Left ventricle myocardium superior (tissue), 1 donor: ENCODE results near the gene C2orf92. TPM values are rescaled to one million over a fixed set of nuclear protein-coding genes. Genes with fewer than 3 reads are reported as not detected.
"Not testable (repeated sequence)": the region's sequence is repeated elsewhere in the genome, so short reads cannot be mapped to it uniquely, and the experiment has no call there.

Experiments used
- ATAC-seq: fragments of 200-7000 bp; cut with Tn5 transposase; one replicate; pipeline ENCODE4 v1.9.1; 2020; ENCODE audit warnings: mild to moderate bottlenecking, moderate library complexity
- DNase-seq: peaks from one replicate; pipeline ENCODE4 v3.0.0-alpha.2; 2020
- intact Hi-C: fragments of 100-400 bp; cut with micrococcal nuclease; formaldehyde crosslinking; loops from one replicate; pipeline ENCODE4 v1.11.0; 2022
- long read RNA-seq: library from polyadenylated mRNA; unstranded; transcript quantifications from one replicate; pipeline ENCODE4 v2.0.0, GENCODE V29; 2021
- total RNA-seq: library from RNA; stranded (reverse); fragmentation: NEBNext Ultra II Directional; extraction: Animal tissue kit (Norgen Biotek cat#: 25700); gene quantifications from one replicate; pipeline ENCODE4 v1.2.1, GENCODE V29; 2021
- donor health status: DM: no; HTN: yes; CAD: no; lungs with severe emphysema.

C2orf92 gene
- 2.3 TPM for total RNA-seq
- long read RNA-seq, result 0 reads

GRCh38 chr2:97669448-97669847 is at the start of gene C2orf92:
TSS of gene C2orf92 (plus strand) at chr2:97669713. CDS start at chr2:97669789, 76 bp downstream.
- ATAC-seq (no peak), DNase-seq (no peak)
- intact Hi-C loops, result no loop called here

- ATAC-seq, intact Hi-C loops, DNase-seq: not testable (repeated sequence)
These were observed 49.0 kb upstream of the C2orf92 start for GRCh38 chr2:97620492-97620891.

GRCh38 chr2:97622976-97623375 is 46.5 kb upstream of the C2orf92 start:
- ATAC-seq, DNase-seq, intact Hi-C loops: not testable (repeated sequence)

- DNase-seq, ATAC-seq, intact Hi-C loops: not testable (repeated sequence)
These were observed 44.0 kb upstream of the C2orf92 start for GRCh38 chr2:97625354-97626048.

GRCh38 chr2:97626049-97626430 is 43.5 kb upstream of the C2orf92 start:
- DNase-seq, ATAC-seq, intact Hi-C loops: not testable (repeated sequence)

- DNase-seq (no peak), ATAC-seq (no peak)
- intact Hi-C loops, result no loop called here
These were observed 25.3 kb upstream of the C2orf92 start for GRCh38 chr2:97644023-97644717.

- intact Hi-C loops, result no loop called here
- DNase-seq (no peak), ATAC-seq (peak; percentile 57)
These were observed 24.3 kb upstream of the C2orf92 start for GRCh38 chr2:97645112-97645694.

GRCh38 chr2:97645695-97646629 is 23.6 kb upstream of the C2orf92 start, which contains the start of gene COX5B:
TSS of gene COX5B (plus strand) at chr2:97646062. CDS start at chr2:97646087, 25 bp downstream.
- intact Hi-C loops, result no loop called here
- DNase-seq, result peak; percentile 99
- ATAC-seq, result peak; percentile 99

- DNase-seq, result no peak
- no peak for ATAC-seq
- intact Hi-C loops, result no loop called here
These were observed 22.5 kb upstream of the C2orf92 start for GRCh38 chr2:97646977-97647376.

- intact Hi-C loops, result no loop called here
- ATAC-seq (no peak), DNase-seq (no peak)
These were observed 18.4 kb upstream of the C2orf92 start for GRCh38 chr2:97651114-97651513.

GRCh38 chr2:97653473-97653872 is 16.0 kb upstream of the C2orf92 start:
- intact Hi-C loops, result no loop called here
- no peak for ATAC-seq
- no peak for DNase-seq

- DNase-seq, result no peak
- intact Hi-C loops, result no loop called here
- no peak for ATAC-seq
These were observed 15.6 kb upstream of the C2orf92 start for GRCh38 chr2:97653874-97654273.

GRCh38 chr2:97654309-97654708 is 15.2 kb upstream of the C2orf92 start:
- ATAC-seq (no peak), DNase-seq (no peak)
- intact Hi-C loops, result no loop called here

GRCh38 chr2:97654791-97655190 is 14.7 kb upstream of the C2orf92 start:
- ATAC-seq, result no peak
- DNase-seq, result no peak
- intact Hi-C loops, result no loop called here

GRCh38 chr2:97656129-97656755 is 13.3 kb upstream of the C2orf92 start:
- intact Hi-C loops, result no loop called here
- no peak for ATAC-seq
- DNase-seq, result no peak

GRCh38 chr2:97656905-97657587 is 12.5 kb upstream of the C2orf92 start:
- intact Hi-C loops, result no loop called here
- DNase-seq (no peak), ATAC-seq (no peak)

GRCh38 chr2:97657986-97658690 is 11.4 kb upstream of the C2orf92 start:
- intact Hi-C loops, result no loop called here
- ATAC-seq (no peak), DNase-seq (no peak)
